Neuronal stem cell (in vitro differentiated cells): Measurements from ENCODE around the gene TH.
A peak's percentile ranks its signal among the peaks of the same experiment; 100 is the strongest.

Experiments
- DNase-seq: peaks from one replicate; pipeline ENCODE4 v3.0.0-alpha.2; 2013; ENCODE audit warnings: low spot score
- H2AFZ ChIP-seq: one replicate; pipeline ENCODE4 v1.6.1; 2013; ENCODE audit warnings: mild to moderate bottlenecking, low read length, inconsistent platforms
- H2AK5ac ChIP-seq: 2 replicates; pipeline ENCODE4 v1.6.1; 2013; ENCODE audit warnings: low read depth, mild to moderate bottlenecking, inconsistent platforms, low read length, moderate library complexity, mixed read lengths
- H2BK120ac ChIP-seq: 2 replicates; pipeline ENCODE4 v1.6.1; 2013; ENCODE audit warnings: low read depth, mild to moderate bottlenecking, inconsistent platforms, low read length, moderate library complexity, mixed read lengths
- H2BK12ac ChIP-seq: one replicate; pipeline ENCODE4 v1.6.1; 2013; ENCODE audit warnings: low read length, inconsistent platforms
- H2BK15ac ChIP-seq: 2 replicates; pipeline ENCODE4 v1.6.1; 2013; ENCODE audit warnings: mild to moderate bottlenecking, low read length, inconsistent platforms, mixed read lengths
- H2BK5ac ChIP-seq: one replicate; pipeline ENCODE4 v1.6.1; 2013; ENCODE audit warnings: inconsistent platforms, mild to moderate bottlenecking, low read length, moderate library complexity
- H3K14ac ChIP-seq: one replicate; pipeline ENCODE4 v1.6.1; 2013; ENCODE audit warnings: low read length, inconsistent platforms
- H3K18ac ChIP-seq: 2 replicates; pipeline ENCODE4 v1.6.1; 2013; ENCODE audit warnings: low read length, inconsistent platforms
- H3K23ac ChIP-seq: 2 replicates; pipeline ENCODE4 v1.6.1; 2013; ENCODE audit warnings: low read depth, mild to moderate bottlenecking, mixed read lengths, low read length, inconsistent platforms; ENCODE audit not compliant: poor library complexity
- H3K27ac ChIP-seq: replicated peaks from 3 replicates; pipeline ENCODE4 v1.5.1; 2013; ENCODE audit warnings: low read length, inconsistent platforms
- H3K27me3 ChIP-seq, 3 experiments: 2 replicates each; pipeline ENCODE4 v1.6.1; 2013; ENCODE audit warnings: low read length in 3 of 3, mild to moderate bottlenecking in 2 of 3, inconsistent platforms in 1 of 3, low read depth in 1 of 3, mixed read lengths in 1 of 3, moderate library complexity in 1 of 3; ENCODE audit not compliant: control insufficient read depth in 3 of 3, insufficient read depth in 3 of 3
- H3K36me3 ChIP-seq, 2 donors: replicated peaks in 1 of 2; 2 replicates each; pipeline ENCODE4 v1.6.1; 2013; ENCODE audit warnings: low read length in 2 of 2; ENCODE audit not compliant: control insufficient read depth in 2 of 2, insufficient read depth in 2 of 2
- H3K4ac ChIP-seq: 2 replicates; pipeline ENCODE4 v1.6.1; 2013; ENCODE audit warnings: inconsistent platforms, mild to moderate bottlenecking, low read length, moderate library complexity
- H3K4me1 ChIP-seq, 2 donors: 1 replicate in 1 of 2; 2 replicates in 1 of 2; pipeline ENCODE4 v1.6.1; 2013; ENCODE audit warnings: low read length in 2 of 2, low read depth in 1 of 2; ENCODE audit not compliant: control insufficient read depth in 2 of 2, insufficient read depth in 1 of 2
- H3K4me2 ChIP-seq: one replicate; pipeline ENCODE4 v1.6.1; 2013; ENCODE audit warnings: mild to moderate bottlenecking, low read length, inconsistent platforms; ENCODE audit not compliant: insufficient read depth, poor library complexity, severe bottlenecking
- H3K4me3 ChIP-seq, 2 donors: 2 replicates each; pipeline ENCODE4 v1.5.1; 2013; ENCODE audit warnings: low read length in 2 of 2, mild to moderate bottlenecking in 2 of 2, inconsistent platforms in 1 of 2, moderate library complexity in 1 of 2
- H3K79me1 ChIP-seq: one replicate; pipeline ENCODE4 v1.6.1; 2013; ENCODE audit warnings: low read depth, mild to moderate bottlenecking, inconsistent platforms, low read length, moderate library complexity
- H3K9ac ChIP-seq: one replicate; pipeline ENCODE4 v1.6.1; 2013; ENCODE audit warnings: mild to moderate bottlenecking, low read depth, low read length, inconsistent platforms; ENCODE audit not compliant: poor library complexity
- H3K9me3 ChIP-seq, 2 donors: replicated peaks in 1 of 2; 2 replicates each; pipeline versions ENCODE3 to v1.6.1; 2013; ENCODE audit warnings: low read length in 2 of 2, mild to moderate bottlenecking in 2 of 2, inconsistent platforms in 1 of 2, low read depth in 1 of 2, mixed read lengths in 1 of 2, moderate library complexity in 1 of 2; ENCODE audit not compliant: control insufficient read depth in 2 of 2, insufficient read depth in 1 of 2
- H4K8ac ChIP-seq: one replicate; pipeline ENCODE4 v1.6.1; 2013; ENCODE audit warnings: low read depth, mild to moderate bottlenecking, inconsistent platforms, low read length, moderate library complexity
- H4K91ac ChIP-seq: one replicate; pipeline ENCODE4 v1.6.1; 2013; ENCODE audit warnings: low read length, low read depth, mild to moderate bottlenecking, inconsistent platforms; ENCODE audit not compliant: poor library complexity
- WGBS, 2 donors: extraction: QIAGEN DNeasy Blood & Tissue Kit; methylation state at CpG; one replicate each; pipeline ENCODE4 v1.1.7; 2013; ENCODE audit warnings: missing lambda C conversion rate in 2 of 2, mixed read lengths in 1 of 2; ENCODE audit not compliant: insufficient read length in 2 of 2, insufficient replicate concordance in 1 of 2; ENCODE audit errors: extremely low coverage in 2 of 2; 5-methylcytosine and 5-hydroxymethylcytosine counted together

Gene TH

DNA sequence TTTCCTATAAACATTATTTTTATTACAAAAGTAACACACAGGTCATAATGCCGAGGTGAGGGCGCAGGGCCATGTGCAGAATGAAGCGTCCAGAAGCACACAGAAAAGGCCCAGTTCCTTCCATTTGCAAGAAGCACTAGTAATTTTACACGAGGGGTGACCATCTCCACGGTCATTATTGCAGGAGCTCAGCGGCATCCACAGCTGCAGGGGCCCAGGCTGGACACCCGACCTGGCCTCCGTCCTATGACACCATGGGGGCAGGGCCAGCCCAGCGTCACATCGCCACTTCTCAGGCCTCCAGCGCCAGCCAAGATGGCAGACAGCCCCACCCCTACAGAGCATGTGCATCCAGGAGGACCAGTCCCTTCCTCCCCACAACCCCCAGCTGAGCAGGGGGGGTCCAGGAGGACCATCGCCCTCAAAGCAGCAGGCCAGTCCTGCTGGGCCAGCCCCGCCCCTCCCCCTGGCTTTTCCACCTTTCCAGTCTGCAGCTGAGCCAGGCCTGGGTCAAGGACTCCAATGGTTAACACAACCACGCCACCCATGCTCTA, 35.9 kb downstream of the TH start:
- no peak for DNase-seq
- H3K4me3 ChIP-seq: no peak overlapping the region
- H2AK5ac ChIP-seq: peak overlapping the region; percentile 93
- WGBS, 2 donors: no CpG with 5 or more reads among the region's 14 CpGs
- H3K79me1 ChIP-seq: peaks cover under 1% of the 10 kb centered on the region
- H2BK5ac ChIP-seq: no peak overlapping the region
- H3K4me1 ChIP-seq: peaks cover 4 to 7% of the 10 kb centered on the region in 2 donors
- H3K23ac ChIP-seq: no peak overlapping the region
- no peak overlapping the region for H3K9ac ChIP-seq
- H2BK12ac ChIP-seq: peak overlapping the region; percentile 66
- H3K14ac ChIP-seq: peak overlapping the region; percentile 4
- peak overlapping the region; percentile 77 for H3K18ac ChIP-seq
- H2AFZ ChIP-seq: no peak overlapping the region
- H3K36me3 ChIP-seq: no peaks in the 10 kb centered on the region
- peaks cover 11 to 79% (median 76%) of the 10 kb centered on the region in 3 experiments for H3K27me3 ChIP-seq
- H3K27ac ChIP-seq: no peak overlapping the region
- no peak overlapping the region for H4K8ac ChIP-seq
- H2BK15ac ChIP-seq: peak overlapping the region; percentile 98
- H3K4ac ChIP-seq: no peak overlapping the region
- no peak overlapping the region for H3K4me2 ChIP-seq
- H4K91ac ChIP-seq: no peak overlapping the region
- peaks cover 0 to 8% of the 10 kb centered on the region in 2 donors for H3K9me3 ChIP-seq
- no peak overlapping the region for H2BK120ac ChIP-seq

DNA sequence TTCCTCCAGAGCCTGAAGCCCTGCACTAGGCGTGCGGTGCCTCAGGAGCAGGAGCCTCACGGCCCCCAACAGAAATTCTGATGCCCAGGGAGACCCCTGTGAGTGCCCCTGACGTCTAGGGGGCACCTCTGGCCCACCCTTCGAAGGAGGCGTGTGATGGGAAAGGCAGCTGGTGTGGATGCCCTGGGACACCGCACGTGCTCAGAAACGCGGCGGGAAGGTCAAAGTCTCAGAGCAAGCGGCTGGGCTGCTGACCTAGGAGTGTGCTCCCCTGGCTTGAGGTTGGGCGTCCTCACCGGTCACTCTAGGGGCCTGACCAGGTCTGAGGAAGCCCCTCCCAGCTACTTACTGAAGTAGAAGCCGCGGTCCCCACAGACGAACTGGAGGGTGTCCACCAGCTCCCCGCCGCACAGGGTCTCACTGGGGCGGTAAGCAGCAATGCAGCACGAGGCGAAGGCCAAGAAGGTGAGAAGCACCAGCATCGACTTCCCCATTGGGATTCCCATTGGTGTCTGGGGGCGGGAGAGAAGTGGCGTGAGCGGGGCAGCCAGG, 36.5 kb downstream of the TH start:
- no peaks in the 10 kb centered on the region for H3K79me1 ChIP-seq
- no peak for DNase-seq
- H3K36me3 ChIP-seq: no peaks in the 10 kb centered on the region
- no peak overlapping the region for H4K8ac ChIP-seq
- H3K27ac ChIP-seq: no peak overlapping the region
- no peak overlapping the region for H4K91ac ChIP-seq
- H3K4me3 ChIP-seq: no peak overlapping the region
- peaks cover 4 to 7% of the 10 kb centered on the region in 2 donors for H3K4me1 ChIP-seq
- H3K27me3 ChIP-seq: peaks cover 8 to 73% (median 69%) of the 10 kb centered on the region in 3 experiments
- no peak overlapping the region for H2BK5ac ChIP-seq
- no peak overlapping the region for H2BK120ac ChIP-seq
- H3K14ac ChIP-seq: peak overlapping the region; percentile 38
- peak overlapping the region; percentile 28 for H3K18ac ChIP-seq
- H3K23ac ChIP-seq: no peak overlapping the region
- no peak overlapping the region for H3K4me2 ChIP-seq
- no peak overlapping the region for H3K9ac ChIP-seq
- peak overlapping the region; percentile 94 for H2BK12ac ChIP-seq
- H2AFZ ChIP-seq: no peak overlapping the region
- WGBS, 2 donors: no CpG with 5 or more reads among the region's 26 CpGs
- H2BK15ac ChIP-seq: peak overlapping the region; percentile 6
- no peak overlapping the region for H3K4ac ChIP-seq
- peaks cover 0 to 8% of the 10 kb centered on the region in 2 donors for H3K9me3 ChIP-seq
- H2AK5ac ChIP-seq: peak overlapping the region; percentile 86

DNA sequence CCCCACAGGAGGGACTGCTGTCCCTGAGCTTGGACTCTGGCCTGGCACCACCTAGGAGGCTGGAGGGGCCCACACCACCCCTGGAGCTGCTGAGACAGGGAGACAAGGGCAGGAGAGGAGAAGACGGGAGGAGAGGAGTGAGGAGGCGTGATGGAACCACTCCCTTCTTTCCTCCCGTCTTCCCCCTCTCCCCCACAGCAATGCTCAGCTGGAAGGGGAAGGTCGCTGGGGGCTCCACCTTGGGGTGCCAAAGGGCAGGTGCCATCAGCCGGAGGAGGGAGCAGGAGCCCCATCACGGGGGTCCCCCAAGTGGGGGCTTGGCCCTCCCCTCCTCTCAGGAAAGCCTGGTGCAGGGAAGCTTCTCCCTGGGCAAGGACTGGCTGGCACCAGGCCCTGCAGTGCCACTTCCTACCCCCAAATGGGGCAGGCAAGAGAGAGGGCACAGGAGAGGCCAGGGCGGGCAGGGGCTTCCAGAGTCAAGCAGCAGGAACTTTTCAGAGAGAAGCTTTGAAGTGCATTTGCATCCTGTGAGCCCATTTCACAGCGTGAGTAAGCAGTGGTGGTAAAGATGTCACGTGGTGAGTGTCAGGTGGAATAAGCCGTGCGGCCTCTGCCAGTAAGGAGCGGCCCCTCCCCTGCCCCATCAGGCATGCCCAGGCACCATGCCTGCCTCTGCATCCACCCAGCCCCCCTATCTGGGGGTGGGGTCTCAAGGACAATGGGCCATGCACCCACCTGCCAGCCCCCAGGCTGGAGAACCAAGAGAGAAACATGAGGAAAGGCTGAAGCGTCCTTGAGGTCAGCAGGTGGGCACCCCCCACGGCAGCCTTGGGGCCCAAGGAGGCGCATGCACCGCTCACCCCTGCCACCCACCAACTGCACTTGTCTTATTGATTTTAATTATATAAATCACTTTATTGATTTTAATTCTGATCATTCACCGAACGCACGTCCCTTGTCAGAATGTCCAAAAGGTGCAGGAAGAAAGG, 37.3 kb downstream of the TH start:
- H2BK12ac ChIP-seq: peak overlapping the region; percentile 58
- no peak overlapping the region for H3K4me3 ChIP-seq
- H3K79me1 ChIP-seq: no peaks in the 10 kb centered on the region
- no peak overlapping the region for H3K14ac ChIP-seq
- H3K4me2 ChIP-seq: no peak overlapping the region
- no peak overlapping the region for H3K23ac ChIP-seq
- peak overlapping the region; percentile 78 for H3K18ac ChIP-seq
- H3K27ac ChIP-seq: no peak overlapping the region
- WGBS, 2 donors: no CpG with 5 or more reads among the region's 19 CpGs
- H2AK5ac ChIP-seq: peak overlapping the region; percentile 96
- peak overlapping the region; percentile 92 for H2BK15ac ChIP-seq
- no peak overlapping the region for H3K4ac ChIP-seq
- H3K9ac ChIP-seq: no peak overlapping the region
- H4K8ac ChIP-seq: peak overlapping the region; percentile 48
- no peak for DNase-seq
- no peak overlapping the region for H4K91ac ChIP-seq
- no peaks in the 10 kb centered on the region for H3K36me3 ChIP-seq
- no peak overlapping the region for H2BK5ac ChIP-seq
- H2AFZ ChIP-seq: no peak overlapping the region
- H3K4me1 ChIP-seq: peaks cover 4 to 7% of the 10 kb centered on the region in 2 donors
- no peak overlapping the region for H2BK120ac ChIP-seq
- peaks cover 2 to 67% (median 62%) of the 10 kb centered on the region in 3 experiments for H3K27me3 ChIP-seq
- peaks cover 0 to 8% of the 10 kb centered on the region in 2 donors for H3K9me3 ChIP-seq
